GM23248 (cell line): ENCODE measurements around the gene PSMA7. TPM values are rescaled to one million over a fixed set of nuclear protein-coding genes. Genes with fewer than 3 reads are reported as not detected.

ENCODE experiments used
- DNase-seq: peaks from one replicate; pipeline ENCODE4 v3.0.0-alpha.2; 2015
- H2AFZ ChIP-seq: fragments of 200-600 bp; sonication (generic); 2 replicates; pipeline ENCODE4 v1.6.1; 2016; ENCODE audit warnings: antibody characterized with exemption
- H3F3A ChIP-seq: fragments of 200-600 bp; sonication (generic); 2 replicates; pipeline ENCODE4 v1.6.1; 2016; ENCODE audit warnings: mild to moderate bottlenecking, antibody characterized with exemption, mixed run types; ENCODE audit not compliant: insufficient read depth
- H3K27ac ChIP-seq: fragments of 200-600 bp; sonication (generic); 2 replicates; pipeline ENCODE4 v1.5.1; 2016; ENCODE audit warnings: mild to moderate bottlenecking
- H3K27me3 ChIP-seq: fragments of 200-600 bp; sonication (generic); replicated peaks from 2 replicates; pipeline ENCODE4 v1.6.1; 2016; ENCODE audit warnings: mild to moderate bottlenecking; ENCODE audit not compliant: insufficient read depth
- H3K36me3 ChIP-seq: fragments of 200-600 bp; sonication (generic); 2 replicates; pipeline ENCODE4 v1.6.1; 2016; ENCODE audit warnings: low read depth, mild to moderate bottlenecking
- H3K4me1 ChIP-seq: fragments of 200-600 bp; sonication (generic); 2 replicates; pipeline ENCODE4 v1.6.1; 2016; ENCODE audit warnings: mild to moderate bottlenecking; ENCODE audit not compliant: insufficient read depth
- H3K4me2 ChIP-seq: fragments of 200-600 bp; sonication (generic); one replicate; pipeline ENCODE4 v1.6.1; 2016; ENCODE audit warnings: mild to moderate bottlenecking; ENCODE audit not compliant: unreplicated experiment
- H3K4me3 ChIP-seq: fragments of 200-600 bp; sonication (generic); 2 replicates; pipeline ENCODE4 v1.5.1; 2016; ENCODE audit warnings: mild to moderate bottlenecking
- H3K79me2 ChIP-seq: fragments of 200-600 bp; sonication (generic); 2 replicates; pipeline ENCODE4 v1.6.1; 2016; ENCODE audit warnings: mild to moderate bottlenecking; ENCODE audit not compliant: insufficient read depth
- H3K9ac ChIP-seq: fragments of 200-600 bp; sonication (generic); 2 replicates; pipeline ENCODE4 v1.6.1; 2016; ENCODE audit warnings: mild to moderate bottlenecking
- H3K9me2 ChIP-seq: fragments of 200-600 bp; sonication (generic); 2 replicates; pipeline ENCODE4 v1.6.1; 2016; ENCODE audit warnings: mixed run types, mild to moderate bottlenecking, moderate library complexity; ENCODE audit not compliant: insufficient read depth
- H3K9me3 ChIP-seq: fragments of 200-600 bp; sonication (generic); one replicate; pipeline ENCODE4 v1.6.1; 2017; ENCODE audit warnings: low read depth
- H4K20me1 ChIP-seq: fragments of 200-600 bp; sonication (generic); 2 replicates; pipeline ENCODE4 v1.6.0; 2016; ENCODE audit not compliant: insufficient read depth
- EZH2 ChIP-seq: fragments of 200-600 bp; sonication (generic); IDR thresholded peaks from 2 replicates; pipeline ENCODE4 v1.6.1; 2018; ENCODE audit warnings: antibody characterized with exemption, mild to moderate bottlenecking; ENCODE audit not compliant: insufficient read depth, poor library complexity, severe bottlenecking
- EZH2phosphoT487 ChIP-seq: fragments of 200-600 bp; sonication (generic); IDR thresholded peaks from 2 replicates; pipeline ENCODE4 v1.6.1; 2018; ENCODE audit warnings: antibody characterized with exemption, moderate library complexity, mild to moderate bottlenecking, low read depth; ENCODE audit not compliant: insufficient read depth
- WGBS, 2 experiments: methylation state at CpG; one replicate each; pipeline ENCODE4 v1.1.6; 2015 to 2017; ENCODE audit warnings: low lambda C conversion rate in 2 of 2, low coverage in 1 of 2; ENCODE audit errors: missing lambda C conversion rate in 2 of 2; 5-methylcytosine and 5-hydroxymethylcytosine counted together
- in situ Hi-C: fragments of 300-500 bp; cut with MboI; formaldehyde crosslinking; loops from 2 replicates; pipeline ENCODE4 v1.15.0; 2020
- polyA plus RNA-seq: library from polyadenylated mRNA; unstranded; fragments of >200 nt; fragmentation: Nextera tagmentation; extraction: Ambion mirVana; gene quantifications from 2 replicates; pipeline ENCODE4 v1.2.1, GENCODE V29; 2016
- total RNA-seq: library from RNA; depleted of rRNA; stranded (reverse); fragments of >200 nt; shearing (Covaris generic); gene quantifications from 2 replicates; pipeline ENCODE4 v1.2.3, GENCODE V29; 2014

PSMA7 gene
- total and polyA plus RNA-seq, 2 experiments from 2014 or later, result 268 to 488 TPM

DNA sequence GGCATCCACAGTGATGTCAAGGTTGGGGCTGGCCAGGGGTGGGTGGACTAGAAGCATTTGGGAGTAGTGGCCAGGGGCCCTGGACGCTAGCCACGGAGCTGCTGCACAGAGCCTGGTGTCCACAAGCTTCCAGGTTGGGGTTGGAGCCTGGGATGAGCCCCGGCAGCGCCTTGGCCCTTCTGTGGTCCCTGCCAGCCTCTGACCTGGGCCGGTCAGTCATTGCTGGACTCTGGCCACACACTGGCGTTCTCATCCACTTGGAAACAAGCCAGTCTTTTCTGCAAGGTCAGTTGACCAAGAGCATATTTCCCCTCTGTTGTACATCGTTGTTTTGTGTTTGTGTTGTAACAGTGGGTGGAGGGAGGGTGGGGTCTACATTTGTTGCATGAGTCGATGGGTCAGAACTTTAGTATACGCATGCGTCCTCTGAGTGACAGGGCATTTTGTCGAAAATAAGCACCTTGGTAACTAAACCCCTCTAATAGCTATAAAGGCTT lies 8.4 kb downstream of the PSMA7 start:
- no peak overlapping the region for H3K4me3 ChIP-seq
- H2AFZ ChIP-seq, result no peak overlapping the region
- H3K9ac ChIP-seq, result no peak overlapping the region
- 65 to 71% methylated on average over 10 to 11 of the region's 11 CpGs for WGBS, 2 experiments
- no peaks in the 10 kb centered on the region for H3K27me3 ChIP-seq
- H4K20me1 ChIP-seq, result no peaks in the 10 kb centered on the region; the same call in 1 of the 2 replicates
- peaks cover 58% of the 10 kb centered on the region for H3K36me3 ChIP-seq
- H3K4me2 ChIP-seq, result no peak overlapping the region
- H3K9me3 ChIP-seq, result no peaks in the 10 kb centered on the region
- no peaks in the 10 kb centered on the region for H3K9me2 ChIP-seq
- no peak for TF ChIP-seq EZH2phosphoT487
- no peak for TF ChIP-seq EZH2
- H3F3A ChIP-seq, result peaks cover 40% of the 10 kb centered on the region
- peak; percentile 48 for DNase-seq
- H3K27ac ChIP-seq, result peak overlapping the region; percentile 15; the same call in 1 of the 2 replicates
- in situ Hi-C loops, result loop anchor here (10.0 kb wide), 1 partner anchor 110 kb away; no protein-coding TSS in a partner anchor
- H3K79me2 ChIP-seq, result peaks cover 54% of the 10 kb centered on the region
- H3K4me1 ChIP-seq, result no peaks in the 10 kb centered on the region

DNA sequence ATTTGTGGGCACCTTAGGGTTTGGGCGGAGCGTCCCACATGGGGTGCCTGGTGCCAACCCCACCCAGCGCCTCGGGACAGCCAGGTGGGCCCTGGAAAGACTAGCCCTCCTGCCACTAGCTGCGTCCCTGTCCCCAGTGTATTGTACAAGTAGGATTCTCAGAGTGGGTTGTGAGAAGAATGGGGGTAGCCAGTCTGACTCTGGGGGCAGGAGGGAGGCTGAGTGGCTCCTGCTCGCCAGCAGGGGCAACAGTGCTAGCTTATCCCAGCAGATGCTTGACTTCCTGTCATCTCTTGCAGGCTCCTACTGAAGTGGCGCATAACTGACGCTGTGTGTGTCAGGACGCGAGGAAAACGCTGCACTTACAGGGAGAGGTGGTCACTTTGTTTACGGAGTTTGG lies 9.3 kb downstream of the PSMA7 start:
- Histone ChIP-seq H2AFZ (no peak overlapping the region), H3F3A (peaks cover 40% of the 10 kb centered on the region), H4K20me1 (no peaks in the 10 kb centered on the region; the same call in 1 of the 2 replicates), H3K4me3 (no peak overlapping the region), H3K9ac (no peak overlapping the region), H3K27me3 (no peaks in the 10 kb centered on the region), H3K4me2 (no peak overlapping the region), H3K36me3 (peaks cover 49% of the 10 kb centered on the region), H3K4me1 (no peaks in the 10 kb centered on the region), H3K9me3 (no peaks in the 10 kb centered on the region), H3K79me2 (peaks cover 45% of the 10 kb centered on the region), H3K27ac (no peak overlapping the region), H3K9me2 (no peaks in the 10 kb centered on the region)
- DNase-seq, result no peak
- WGBS, 2 experiments, result 81 to 82% methylated on average over 12 of the region's 12 CpGs
- in situ Hi-C loops, result loop anchor here (10.0 kb wide), 1 partner anchor 109 kb away; no protein-coding TSS in a partner anchor
- TF ChIP-seq EZH2, result no peak
- TF ChIP-seq EZH2phosphoT487, result no peak

DNA sequence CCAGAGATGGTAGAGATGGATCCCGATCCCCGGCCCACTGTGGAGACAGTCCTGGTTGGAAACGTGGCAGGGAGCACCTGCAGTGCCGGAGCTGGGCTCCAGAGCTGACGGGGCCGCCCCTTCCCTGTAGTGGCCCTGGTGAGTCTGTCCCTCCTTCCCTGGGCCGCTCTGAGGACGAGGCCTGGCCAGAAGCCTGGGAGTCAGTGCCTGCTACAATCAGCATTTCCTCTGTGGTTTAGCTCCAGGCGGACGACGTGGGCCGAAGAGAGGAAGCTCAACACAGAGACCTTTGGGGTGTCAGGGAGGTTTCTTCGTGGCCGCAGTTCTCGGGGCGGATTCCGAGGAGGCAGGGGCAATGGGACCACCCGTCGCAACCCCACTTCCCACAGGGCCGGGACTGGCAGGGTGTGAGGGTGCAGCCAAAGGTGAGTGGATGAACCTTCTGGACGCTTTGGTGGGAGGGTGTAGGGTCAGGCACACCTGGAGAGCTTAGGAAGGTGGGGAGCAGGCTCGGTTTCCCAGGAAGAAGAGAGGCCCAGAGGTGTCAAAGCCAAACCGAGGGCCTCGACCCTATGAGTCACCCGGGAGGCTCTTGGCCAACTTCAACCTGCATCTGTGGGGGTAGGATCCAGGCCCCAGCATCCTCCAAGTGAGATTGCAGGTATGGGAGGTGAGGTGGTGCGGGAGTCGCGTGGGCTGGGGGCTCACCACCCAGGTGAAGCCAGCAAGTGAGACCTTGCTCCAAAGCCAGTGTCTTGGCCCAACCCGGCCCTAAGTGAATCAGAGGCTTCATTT lies 9.9 kb downstream of the PSMA7 start:
- Histone ChIP-seq H3K27ac (no peak overlapping the region), H4K20me1 (no peaks in the 10 kb centered on the region; the same call in 1 of the 2 replicates), H3K9me3 (no peaks in the 10 kb centered on the region), H3F3A (peaks cover 40% of the 10 kb centered on the region), H3K36me3 (peaks cover 46% of the 10 kb centered on the region), H3K79me2 (peaks cover 39% of the 10 kb centered on the region), H3K9ac (no peak overlapping the region), H3K9me2 (no peaks in the 10 kb centered on the region), H3K4me1 (no peaks in the 10 kb centered on the region), H3K27me3 (no peaks in the 10 kb centered on the region), H3K4me2 (no peak overlapping the region), H3K4me3 (no peak overlapping the region), H2AFZ (no peak overlapping the region)
- no peak for TF ChIP-seq EZH2phosphoT487
- no peak for TF ChIP-seq EZH2
- in situ Hi-C loops, result loop anchor here (10.0 kb wide), 1 partner anchor 108 kb away; no protein-coding TSS in a partner anchor
- 79 to 81% methylated on average over 27 to 29 of the region's 29 CpGs for WGBS, 2 experiments
- DNase-seq, result no peak

DNA sequence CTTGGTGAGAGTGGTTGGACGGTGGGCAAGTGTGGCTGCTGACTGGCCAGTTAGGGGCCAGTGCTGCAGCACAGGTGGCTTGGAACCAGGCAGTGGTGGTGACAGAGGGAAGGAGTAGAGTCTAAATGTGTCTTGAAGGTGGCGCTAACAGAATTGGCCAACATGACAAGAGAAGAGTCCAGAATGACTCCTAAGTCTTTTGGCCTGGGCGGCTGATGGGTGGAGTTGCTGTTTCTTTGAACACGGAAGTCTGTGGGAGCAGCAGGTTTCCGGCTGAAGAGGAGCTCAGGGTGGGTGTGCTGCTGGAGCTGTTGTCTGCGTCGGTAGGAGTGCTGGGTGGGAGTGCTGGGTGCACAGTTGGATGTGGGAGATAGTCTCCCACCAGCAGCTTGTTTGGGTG lies 10.8 kb downstream of the PSMA7 start:
- H3K9ac ChIP-seq, result no peak overlapping the region
- H3F3A ChIP-seq, result peaks cover 33% of the 10 kb centered on the region
- H4K20me1 ChIP-seq, result no peaks in the 10 kb centered on the region; the same call in 1 of the 2 replicates
- in situ Hi-C loops, result loop anchor here (10.0 kb wide), 1 partner anchor 108 kb away; no protein-coding TSS in a partner anchor
- no peaks in the 10 kb centered on the region for H3K9me3 ChIP-seq
- no peak overlapping the region for H3K4me3 ChIP-seq
- no peaks in the 10 kb centered on the region for H3K4me1 ChIP-seq
- peaks cover 40% of the 10 kb centered on the region for H3K36me3 ChIP-seq
- TF ChIP-seq EZH2 (no peak), EZH2phosphoT487 (no peak)
- peak; percentile 33 for DNase-seq
- no peak overlapping the region for H2AFZ ChIP-seq
- H3K4me2 ChIP-seq, result no peak overlapping the region
- H3K9me2 ChIP-seq, result no peaks in the 10 kb centered on the region
- no peak overlapping the region for H3K27ac ChIP-seq
- 63 to 65% methylated on average over 7 of the region's 7 CpGs for WGBS, 2 experiments
- no peaks in the 10 kb centered on the region for H3K27me3 ChIP-seq
- H3K79me2 ChIP-seq, result peaks cover 31% of the 10 kb centered on the region
